ENCODE data around the gene PAQR9. TPM values are rescaled to one million over a fixed set of nuclear protein-coding genes. Genes with fewer than 3 reads are reported as not detected.

Gene PAQR9
- total and polyA plus RNA-seq, 2 of the 13 experiments (the other 11 are each of a cell fraction or from before 2014, with no cell fraction given): 3.7 to 10.3 TPM

DNA sequence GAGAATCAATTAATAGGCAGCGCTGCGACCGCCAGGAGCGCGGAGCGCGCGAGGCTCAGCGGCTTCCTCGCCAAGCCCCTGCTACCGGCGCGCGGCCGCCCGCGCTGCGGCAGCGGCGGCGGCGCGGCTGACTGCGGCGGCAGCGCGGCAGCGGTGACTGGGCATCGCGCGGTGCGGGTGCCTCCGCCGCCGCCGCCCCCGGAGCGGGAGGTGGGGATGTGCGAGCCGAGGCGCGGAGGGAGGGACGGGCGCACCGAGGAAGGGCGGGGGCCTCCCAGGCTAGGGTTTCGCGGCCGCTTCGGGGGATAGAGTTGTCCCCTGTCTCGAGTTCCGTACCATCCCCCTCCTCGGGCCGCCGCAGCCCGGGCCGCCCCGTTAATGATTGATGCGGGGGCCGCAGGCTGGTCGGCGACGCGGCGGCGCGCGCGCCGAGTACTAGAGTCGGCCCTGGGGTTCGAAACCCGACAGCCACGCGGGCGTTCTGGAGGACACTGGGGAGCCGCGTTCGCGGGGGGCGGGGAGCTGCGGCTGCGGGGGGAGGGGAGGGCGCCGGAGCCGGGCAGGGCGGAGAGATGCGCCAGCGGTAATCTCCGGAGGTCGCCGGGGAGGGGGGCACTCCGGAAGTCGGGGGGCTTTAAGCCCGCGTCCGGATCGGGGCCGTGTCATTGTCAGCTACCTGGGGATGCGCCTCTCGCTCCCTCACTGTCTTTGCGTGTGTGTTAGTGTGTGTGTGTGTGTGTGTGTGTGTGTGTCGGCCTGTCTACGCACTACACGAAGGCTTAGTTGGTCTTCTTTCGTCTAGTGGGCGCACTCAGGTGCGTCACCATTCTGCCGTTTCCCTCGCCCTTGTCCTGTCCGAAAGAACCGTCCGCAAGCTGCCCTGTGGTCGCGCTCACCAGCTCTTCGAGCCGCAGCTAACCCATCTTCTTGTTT lies at the start of gene PAQR9 (continued):
- TF ChIP-seq, protein P1, sequence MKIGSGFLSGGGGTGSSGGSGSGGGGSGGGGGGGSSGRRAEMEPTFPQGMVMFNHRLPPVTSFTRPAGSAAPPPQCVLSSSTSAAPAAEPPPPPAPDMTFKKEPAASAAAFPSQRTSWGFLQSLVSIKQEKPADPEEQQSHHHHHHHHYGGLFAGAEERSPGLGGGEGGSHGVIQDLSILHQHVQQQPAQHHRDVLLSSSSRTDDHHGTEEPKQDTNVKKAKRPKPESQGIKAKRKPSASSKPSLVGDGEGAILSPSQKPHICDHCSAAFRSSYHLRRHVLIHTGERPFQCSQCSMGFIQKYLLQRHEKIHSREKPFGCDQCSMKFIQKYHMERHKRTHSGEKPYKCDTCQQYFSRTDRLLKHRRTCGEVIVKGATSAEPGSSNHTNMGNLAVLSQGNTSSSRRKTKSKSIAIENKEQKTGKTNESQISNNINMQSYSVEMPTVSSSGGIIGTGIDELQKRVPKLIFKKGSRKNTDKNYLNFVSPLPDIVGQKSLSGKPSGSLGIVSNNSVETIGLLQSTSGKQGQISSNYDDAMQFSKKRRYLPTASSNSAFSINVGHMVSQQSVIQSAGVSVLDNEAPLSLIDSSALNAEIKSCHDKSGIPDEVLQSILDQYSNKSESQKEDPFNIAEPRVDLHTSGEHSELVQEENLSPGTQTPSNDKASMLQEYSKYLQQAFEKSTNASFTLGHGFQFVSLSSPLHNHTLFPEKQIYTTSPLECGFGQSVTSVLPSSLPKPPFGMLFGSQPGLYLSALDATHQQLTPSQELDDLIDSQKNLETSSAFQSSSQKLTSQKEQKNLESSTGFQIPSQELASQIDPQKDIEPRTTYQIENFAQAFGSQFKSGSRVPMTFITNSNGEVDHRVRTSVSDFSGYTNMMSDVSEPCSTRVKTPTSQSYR (CRISPR knock-in tag; IDR thresholded peaks at IDR 0.05; ENCODE audit: borderline replicate concordance): peak; percentile 84
- TF ChIP-seq ZNF558 (CRISPR knock-in tag; IDR thresholded peaks at IDR 0.05; ENCODE audit: borderline replicate concordance) (peak; percentile 54; the same call in 1 of the 2 replicates), ASH2L (IDR thresholded peaks at IDR 0.05; ENCODE audit: insufficient read length, low read depth, low read length) (peak; percentile 64), GABPA (IDR thresholded peaks at IDR 0.05; ENCODE audit: low read depth, low read length) (no peak), GABPA (CRISPR knock-in tag; IDR thresholded peaks at IDR 0.05; ENCODE audit: low read depth) (no peak), KDM4B (CRISPR knock-in tag; IDR thresholded peaks at IDR 0.05) (no peak), PHF20 (CRISPR knock-in tag; IDR thresholded peaks at IDR 0.05) (0 out of 2 replicates have a peak, but pooled peaks have one; percentile 24), ZNF776 (CRISPR knock-in tag; IDR thresholded peaks at IDR 0.05) (peak; percentile 24; the same call in 1 of the 2 replicates), LCORL (IDR thresholded peaks at IDR 0.05) (no peak), LCORL (CRISPR knock-in tag; IDR thresholded peaks at IDR 0.05) (0 out of 2 replicates have a peak, but pooled peaks have one; percentile 38), MAZ (IDR thresholded peaks at IDR 0.05; ENCODE audit: borderline replicate concordance, low read depth, low read length) (no peak), MAZ (CRISPR knock-in tag; IDR thresholded peaks at IDR 0.05; ENCODE audit: low read depth) (peak; percentile 82), NONO (IDR thresholded peaks at IDR 0.05) (no peak), NONO (CRISPR knock-in tag; conservative IDR thresholded peaks at IDR 0.05) (peak; percentile 74), MED13 (CRISPR knock-in tag; IDR thresholded peaks at IDR 0.05) (peak; percentile 69; the same call in 1 of the 2 replicates), DNMT1 (CRISPR knock-in tag; IDR thresholded peaks at IDR 0.05) (no peak), RFXAP (CRISPR knock-in tag; IDR thresholded peaks at IDR 0.05; ENCODE audit: borderline replicate concordance) (peak; percentile 40; the same call in 1 of the 2 replicates), HNRNPH1 (optimal IDR thresholded peaks at IDR 0.05; ENCODE audit: low read depth, low read length) (no peak), TAF1 (CRISPR knock-in tag; IDR thresholded peaks at IDR 0.05) (peak; percentile 61), NKX3-1 (CRISPR knock-in tag; IDR thresholded peaks at IDR 0.05) (peak; percentile 63; the same call in 1 of the 2 replicates), PHF21A (CRISPR knock-in tag; IDR thresholded peaks at IDR 0.05) (peak; percentile 41; the same call in 1 of the 2 replicates), MEF2D (CRISPR knock-in tag; IDR thresholded peaks at IDR 0.05) (no peak), MEIS2 (CRISPR knock-in tag; IDR thresholded peaks at IDR 0.05) (peak; percentile 25; the same call in 1 of the 2 replicates), HDAC2 (CRISPR knock-in tag; IDR thresholded peaks at IDR 0.05) (peak; percentile 41; the same call in 1 of the 2 replicates)
- TF ChIP-seq, protein P2, sequence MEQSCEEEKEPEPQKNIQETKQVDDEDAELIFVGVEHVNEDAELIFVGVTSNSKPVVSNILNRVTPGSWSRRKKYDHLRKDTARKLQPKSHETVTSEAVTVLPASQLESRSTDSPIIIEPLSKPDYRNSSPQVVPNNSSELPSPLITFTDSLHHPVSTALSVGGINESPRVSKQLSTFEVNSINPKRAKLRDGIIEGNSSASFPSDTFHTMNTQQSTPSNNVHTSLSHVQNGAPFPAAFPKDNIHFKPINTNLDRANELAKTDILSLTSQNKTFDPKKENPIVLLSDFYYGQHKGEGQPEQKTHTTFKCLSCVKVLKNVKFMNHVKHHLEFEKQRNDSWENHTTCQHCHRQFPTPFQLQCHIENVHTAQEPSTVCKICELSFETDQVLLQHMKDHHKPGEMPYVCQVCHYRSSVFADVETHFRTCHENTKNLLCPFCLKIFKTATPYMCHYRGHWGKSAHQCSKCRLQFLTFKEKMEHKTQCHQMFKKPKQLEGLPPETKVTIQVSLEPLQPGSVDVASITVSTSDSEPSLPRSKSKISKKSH (CRISPR knock-in tag; IDR thresholded peaks at IDR 0.05; ENCODE audit: borderline replicate concordance): 0 out of 2 replicates have a peak, but pooled peaks have one; percentile 8
- TF ChIP-seq, protein P3, sequence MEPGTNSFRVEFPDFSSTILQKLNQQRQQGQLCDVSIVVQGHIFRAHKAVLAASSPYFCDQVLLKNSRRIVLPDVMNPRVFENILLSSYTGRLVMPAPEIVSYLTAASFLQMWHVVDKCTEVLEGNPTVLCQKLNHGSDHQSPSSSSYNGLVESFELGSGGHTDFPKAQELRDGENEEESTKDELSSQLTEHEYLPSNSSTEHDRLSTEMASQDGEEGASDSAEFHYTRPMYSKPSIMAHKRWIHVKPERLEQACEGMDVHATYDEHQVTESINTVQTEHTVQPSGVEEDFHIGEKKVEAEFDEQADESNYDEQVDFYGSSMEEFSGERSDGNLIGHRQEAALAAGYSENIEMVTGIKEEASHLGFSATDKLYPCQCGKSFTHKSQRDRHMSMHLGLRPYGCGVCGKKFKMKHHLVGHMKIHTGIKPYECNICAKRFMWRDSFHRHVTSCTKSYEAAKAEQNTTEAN (CRISPR knock-in tag; conservative IDR thresholded peaks at IDR 0.05): peak; percentile 65; the same call in 1 of the 2 replicates
